Left lung (tissue), 10 donors: ENCODE data around the gene ZBTB21. TPM values are rescaled to one million over a fixed set of nuclear protein-coding genes. Genes with fewer than 3 reads are reported as not detected.

Experiments
- ATAC-seq: fragments of 200-7000 bp; cut with Tn5 transposase; one replicate; pipeline ENCODE4 v1.9.1; 2020; ENCODE audit warnings: moderate library complexity
- DNase-seq, 4 donors: peaks; one replicate each; pipeline ENCODE4 v3.0.0-alpha.2; 2013 to 2020
- H3K27ac ChIP-seq, 2 donors: fragments of 200-600 bp; sonication (generic) in 1 of 2; one replicate each; pipeline versions ENCODE4 v1.5.0 to v1.8.0; 2020 to 2021
- H3K27me3 ChIP-seq, 2 donors: fragments of 200-600 bp; sonication (generic) in 1 of 2; one replicate each; pipeline versions ENCODE4 v1.5.0 to v1.8.0; 2020 to 2021
- H3K36me3 ChIP-seq, 2 donors: fragments of 200-600 bp; sonication (generic) in 1 of 2; one replicate each; pipeline versions ENCODE4 v1.5.0 to v1.8.0; 2020 to 2021
- H3K4me1 ChIP-seq, 2 donors: fragments of 200-600 bp; one replicate each; pipeline ENCODE4 v1.8.0; 2021
- H3K4me3 ChIP-seq, 2 donors: fragments of 200-600 bp; sonication (generic) in 1 of 2; one replicate each; pipeline versions ENCODE4 v1.5.0 to v1.8.0; 2020 to 2021; ENCODE audit warnings: mild to moderate bottlenecking in 1 of 2
- H3K9me3 ChIP-seq, 2 donors: fragments of 200-600 bp; sonication (generic) in 1 of 2; one replicate each; pipeline versions ENCODE4 v1.5.0 to v1.8.0; 2020 to 2021
- intact Hi-C, 2 donors: fragments of 100-400 bp; cut with DNase I; formaldehyde crosslinking; loops; one replicate each; pipeline versions ENCODE4 v1.11.2 to v1.14.2; 2022
- polyA plus RNA-seq, 6 donors: library from polyadenylated mRNA; unstranded; fragments of 120-200 nt; gene quantifications; one replicate each; pipeline ENCODE4 v1.2.1, GENCODE V29; 2013; ENCODE audit not compliant: insufficient read length in 6 of 6
- total RNA-seq, 2 donors: library from RNA; stranded (reverse); fragmentation: NEBNext Ultra II Directional; extraction: Animal tissue kit (Norgen Biotek cat#: 25700); gene quantifications; one replicate each; pipeline ENCODE4 v1.2.1, GENCODE V29; 2021
- TF ChIP-seq, protein P1 (sequence below), 2 donors: fragments of 200-600 bp; sonication (generic) in 1 of 2; IDR thresholded peaks; one replicate each; pipeline versions ENCODE4 v1.5.0 to v1.8.0; 2021; ENCODE audit warnings: antibody characterized with exemption in 2 of 2
- donor health status: DM: no; HTN: yes; CAD: no.
- donor health status: DM: no; HTN: no; CAD: no.

ZBTB21 gene
- total and polyA plus RNA-seq, 8 donors = 9.2 to 13.9 (median 10.7) TPM

DNA sequence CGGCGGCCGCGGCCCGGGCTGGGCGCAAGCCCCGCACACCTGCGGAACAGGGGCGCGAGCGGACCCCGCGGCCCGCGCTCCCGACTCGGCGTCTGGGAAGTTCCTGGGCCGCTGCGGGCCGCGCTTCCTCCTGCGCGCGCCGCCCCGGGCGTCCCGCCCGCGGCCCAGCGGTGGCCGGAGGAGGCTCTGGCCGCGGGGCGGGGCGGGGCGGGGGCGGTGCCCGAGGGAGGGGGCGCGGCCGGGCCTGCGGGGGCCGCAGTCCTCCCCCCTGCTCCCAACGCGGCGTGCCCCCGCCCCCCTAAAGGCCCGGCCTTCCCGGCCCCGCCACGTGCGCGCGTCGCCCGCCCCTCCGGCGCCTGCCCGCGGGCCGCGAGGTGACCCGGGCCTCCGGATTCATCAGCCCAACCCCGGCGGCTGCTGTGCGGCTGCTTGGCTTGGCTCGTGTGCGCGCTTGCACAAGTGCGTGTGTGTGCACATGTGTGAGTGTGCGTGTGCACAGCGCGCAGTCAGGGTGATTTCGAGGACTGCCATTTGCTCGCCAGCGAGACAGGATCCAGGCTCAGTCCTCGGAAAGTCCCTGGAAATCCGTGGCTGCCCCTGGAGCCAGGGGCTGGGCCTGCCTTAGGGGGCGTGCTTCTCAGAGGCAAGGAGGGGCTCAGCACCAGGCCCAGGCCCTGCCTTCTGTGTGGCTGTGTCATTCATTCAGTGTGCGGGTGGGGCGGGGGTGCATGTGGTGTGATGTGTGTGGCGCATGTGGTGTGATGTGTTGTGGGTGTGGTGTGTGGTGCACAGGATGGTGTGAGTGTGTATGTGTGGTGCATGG lies 56.1 kb downstream of the ZBTB21 start, which contains the start of gene C2CD2:
TSS of gene C2CD2 (minus strand) at position 188 of the 823 bp plus-strand sequence. CDS start 370 bp downstream, outside the sequence.
- H3K4me1 ChIP-seq = peaks cover 22 to 27% of the 10 kb centered on the region in 2 donors
- H3K4me3 ChIP-seq = peak within 1 kb of the TSS; percentile 68 to 74
- H3K27me3 ChIP-seq = peaks cover 0 to 12% of the 10 kb centered on the region in 2 donors
- H3K9me3 ChIP-seq = no peaks in the 10 kb centered on the region
- intact Hi-C loops = no loop called here
- TF ChIP-seq, protein P1, sequence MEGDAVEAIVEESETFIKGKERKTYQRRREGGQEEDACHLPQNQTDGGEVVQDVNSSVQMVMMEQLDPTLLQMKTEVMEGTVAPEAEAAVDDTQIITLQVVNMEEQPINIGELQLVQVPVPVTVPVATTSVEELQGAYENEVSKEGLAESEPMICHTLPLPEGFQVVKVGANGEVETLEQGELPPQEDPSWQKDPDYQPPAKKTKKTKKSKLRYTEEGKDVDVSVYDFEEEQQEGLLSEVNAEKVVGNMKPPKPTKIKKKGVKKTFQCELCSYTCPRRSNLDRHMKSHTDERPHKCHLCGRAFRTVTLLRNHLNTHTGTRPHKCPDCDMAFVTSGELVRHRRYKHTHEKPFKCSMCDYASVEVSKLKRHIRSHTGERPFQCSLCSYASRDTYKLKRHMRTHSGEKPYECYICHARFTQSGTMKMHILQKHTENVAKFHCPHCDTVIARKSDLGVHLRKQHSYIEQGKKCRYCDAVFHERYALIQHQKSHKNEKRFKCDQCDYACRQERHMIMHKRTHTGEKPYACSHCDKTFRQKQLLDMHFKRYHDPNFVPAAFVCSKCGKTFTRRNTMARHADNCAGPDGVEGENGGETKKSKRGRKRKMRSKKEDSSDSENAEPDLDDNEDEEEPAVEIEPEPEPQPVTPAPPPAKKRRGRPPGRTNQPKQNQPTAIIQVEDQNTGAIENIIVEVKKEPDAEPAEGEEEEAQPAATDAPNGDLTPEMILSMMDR (IDR thresholded peaks at IDR 0.05) = no peak
- H3K36me3 ChIP-seq = no peaks in the 10 kb centered on the region
- peak; percentile 87 for ATAC-seq
- peak; percentile 49 to 89 (median 72) for DNase-seq
- peak within 1 kb of the TSS in 1 of 2 donors; percentile 48 for H3K27ac ChIP-seq

DNA sequence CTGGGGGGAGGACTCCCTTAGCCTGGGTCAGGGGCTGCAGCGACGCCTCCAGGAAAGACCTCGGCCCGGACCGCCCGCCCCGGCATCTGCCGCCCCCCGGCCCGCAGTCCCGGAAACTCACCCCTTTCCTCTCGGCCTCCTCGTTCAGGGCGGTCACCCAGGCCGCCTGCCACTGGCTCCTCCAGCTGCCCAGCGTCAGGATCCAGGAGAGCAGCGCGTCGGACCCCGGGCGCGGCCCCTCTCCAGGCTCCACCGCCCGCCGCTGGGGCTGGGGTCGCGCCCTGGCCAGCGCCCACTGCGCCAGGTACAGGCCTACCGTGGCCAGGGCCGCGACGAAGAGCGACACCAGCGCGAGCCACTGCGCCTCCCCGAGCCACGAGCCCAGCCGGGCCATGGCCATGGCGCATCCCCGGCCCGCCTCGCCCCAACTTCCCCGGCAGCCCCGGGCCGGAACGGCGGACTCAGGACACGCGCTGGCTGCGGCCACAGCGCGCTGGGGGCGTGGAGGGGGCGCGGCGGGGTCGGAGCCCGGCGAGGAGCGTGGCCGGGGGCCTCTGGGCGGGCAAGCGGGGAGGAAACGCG lies 56.8 kb downstream of the ZBTB21 start:
- peak in 1 of 4 donors; percentile 83 for DNase-seq
- TF ChIP-seq, protein P1 (IDR thresholded peaks at IDR 0.05) = no peak
- peak overlapping the region in 1 of 2 donors; percentile 48 for H3K27ac ChIP-seq
- H3K4me3 ChIP-seq = peak overlapping the region; percentile 68 to 74
- H3K4me1 ChIP-seq = peaks cover 22 to 30% of the 10 kb centered on the region in 2 donors
- intact Hi-C loops = no loop called here
- H3K9me3 ChIP-seq = no peaks in the 10 kb centered on the region
- peak; percentile 25 for ATAC-seq
- peaks cover 0 to 12% of the 10 kb centered on the region in 2 donors for H3K27me3 ChIP-seq
- no peaks in the 10 kb centered on the region for H3K36me3 ChIP-seq

DNA sequence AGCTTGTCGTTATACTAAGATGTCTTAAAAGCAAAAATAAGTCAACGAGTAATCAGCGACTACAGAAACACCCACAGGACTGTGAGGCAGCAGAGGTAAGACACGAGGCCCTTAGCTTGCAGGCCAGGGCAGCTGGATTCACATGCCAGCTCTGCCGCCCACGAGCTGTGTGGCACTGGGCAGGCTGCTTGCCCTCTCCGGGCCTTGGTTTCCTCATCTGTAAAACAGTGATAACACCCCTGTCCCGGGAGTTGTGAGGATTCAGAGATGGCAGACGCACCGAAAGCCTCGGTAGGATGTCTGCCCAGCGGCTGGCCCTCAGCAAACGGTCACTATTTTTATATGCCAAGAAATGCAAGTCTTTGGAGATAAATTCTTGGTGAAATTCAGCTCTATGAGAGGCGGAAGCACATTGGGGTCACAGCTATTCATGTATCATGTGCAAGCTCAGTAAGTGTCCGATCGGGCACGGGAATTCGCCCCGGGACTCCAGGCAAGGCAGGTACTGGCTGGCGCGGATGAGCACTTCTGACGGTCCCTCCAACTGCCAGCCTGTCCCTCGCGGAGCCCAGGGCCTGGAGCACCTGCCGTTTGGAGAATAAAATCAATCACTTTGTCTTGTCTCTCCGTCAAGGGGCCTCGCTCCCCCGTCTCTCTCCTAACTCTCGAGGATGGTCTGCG lies 57.5 kb downstream of the ZBTB21 start:
- intact Hi-C loops = no loop called here
- Histone ChIP-seq H3K27me3 (peaks cover 0 to 12% of the 10 kb centered on the region in 2 donors), H3K4me1 (peaks cover 16 to 34% of the 10 kb centered on the region in 2 donors), H3K36me3 (no peaks in the 10 kb centered on the region), H3K27ac (peak overlapping the region in 1 of 2 donors; percentile 48), H3K9me3 (no peaks in the 10 kb centered on the region), H3K4me3 (peak overlapping the region; percentile 68 to 74)
- ATAC-seq (no peak), DNase-seq (no peak)
- TF ChIP-seq, protein P1 (IDR thresholded peaks at IDR 0.05) = no peak

DNA sequence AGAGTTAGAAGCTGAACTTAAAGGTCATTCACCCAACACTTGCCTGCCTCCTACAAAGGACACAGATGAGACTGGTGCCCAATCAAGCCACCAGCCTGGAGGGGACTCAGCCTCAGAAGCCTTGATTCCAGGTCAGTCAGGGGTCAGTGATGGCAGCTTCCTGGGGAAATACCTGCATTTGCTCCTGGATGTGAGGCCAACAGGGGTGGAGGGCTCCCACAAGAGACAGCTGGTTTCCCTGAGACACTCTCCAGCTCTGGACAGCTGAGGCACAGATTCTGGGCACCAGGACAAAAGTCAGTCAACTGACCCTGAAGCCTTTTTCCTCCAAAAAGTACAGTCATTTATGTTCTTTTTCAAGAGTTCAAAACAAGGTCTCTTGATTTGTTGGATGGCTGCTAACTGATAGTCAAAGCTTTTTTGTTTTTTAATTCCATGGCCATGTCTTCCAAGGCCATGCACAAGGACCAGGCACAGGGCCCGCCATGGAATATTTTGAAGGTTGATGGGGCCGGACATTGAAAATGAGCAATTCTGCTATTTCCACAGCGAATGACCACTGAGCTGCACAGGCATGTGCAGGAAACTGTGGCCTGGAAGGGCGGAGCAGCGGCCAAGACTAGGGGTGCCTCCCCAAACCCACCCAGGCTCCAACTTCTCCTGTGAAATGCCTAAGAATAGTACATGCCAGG lies 58.1 kb downstream of the ZBTB21 start:
- no peaks in the 10 kb centered on the region for H3K36me3 ChIP-seq
- no peak for DNase-seq
- peaks cover 9 to 34% of the 10 kb centered on the region in 2 donors for H3K4me1 ChIP-seq
- intact Hi-C loops = no loop called here
- no peak for ATAC-seq
- TF ChIP-seq, protein P1 (IDR thresholded peaks at IDR 0.05) = no peak
- peak overlapping the region in 1 of 2 donors; percentile 68 for H3K4me3 ChIP-seq
- H3K27me3 ChIP-seq = peaks cover 0 to 12% of the 10 kb centered on the region in 2 donors
- H3K27ac ChIP-seq = no peak overlapping the region
- no peaks in the 10 kb centered on the region for H3K9me3 ChIP-seq
